Omental fat pad (tissue), 4 donors: ENCODE results near the gene EXD2. TPM values are rescaled to one million over a fixed set of nuclear protein-coding genes. Genes with fewer than 3 reads are reported as not detected.
"Not testable (repeated sequence)": the region's sequence is repeated elsewhere in the genome, so short reads cannot be mapped to it uniquely, and the experiment has no call there.

Source experiments
- ATAC-seq: fragments of 150-250 bp; one replicate; pipeline ENCODE4 v1.9.1; 2016; ENCODE audit warnings: mild to moderate bottlenecking, moderate library complexity; ENCODE audit not compliant: low FRiP score
- DNase-seq: peaks from one replicate; pipeline ENCODE4 v3.0.0-alpha.2; 2019; ENCODE audit warnings: low spot score
- CTCF ChIP-seq, 3 donors: fragments of 450-650 bp; IDR thresholded peaks; one replicate each; pipeline ENCODE4 v1.5.1; 2016 to 2017; ENCODE audit warnings: antibody characterized with exemption in 3 of 3, mild to moderate bottlenecking in 3 of 3, moderate library complexity in 2 of 3
- total RNA-seq, 4 donors: library from RNA; depleted of rRNA; stranded (reverse); fragments of >200 nt; gene quantifications; one replicate each; pipeline ENCODE4 v1.1.0, GENCODE V29; 2016

EXD2 gene
- total RNA-seq, 4 donors from 2014 or later: 15.4 to 27.0 (median 17.3) TPM

GRCh38 chr14:69152181-69152901 is 39.0 kb upstream of the EXD2 start:
- DNase-seq (no peak), ATAC-seq (peak; percentile 12)
- no peak for TF ChIP-seq CTCF (IDR thresholded peaks at IDR 0.05)

DNA sequence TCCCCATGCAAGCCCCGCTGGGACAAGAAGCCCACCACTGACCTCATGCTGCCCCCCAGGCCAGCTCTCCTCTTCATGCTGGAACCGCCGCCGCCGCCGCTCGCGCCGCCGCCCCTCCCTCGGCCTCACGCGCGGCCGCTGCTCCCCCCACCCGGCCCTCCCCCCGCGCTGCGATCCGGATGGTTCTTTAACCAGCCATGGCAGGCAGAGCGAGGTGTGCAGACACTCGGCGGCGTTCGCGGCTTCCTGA is 38.5 kb upstream of the EXD2 start, which contains the start of gene DCAF5:
Gene DCAF5, minus strand, starts transcription at position 218 of the 250 bp plus-strand sequence. Its CDS starts 141 bp downstream, at position 77.
- no peak for ATAC-seq
- peak; percentile 67 for DNase-seq
- no peak for TF ChIP-seq CTCF (IDR thresholded peaks at IDR 0.05)

- TF ChIP-seq CTCF (IDR thresholded peaks at IDR 0.05): peak in 1 of 3 donors; percentile 20
- ATAC-seq: peak; percentile 91
- DNase-seq: no peak
Measured at GRCh38 chr14:69153152-69153872, 38.0 kb upstream of the EXD2 start.

GRCh38 chr14:69153873-69154270 is 37.4 kb upstream of the EXD2 start:
- no peak for ATAC-seq
- no peak for DNase-seq

DNA sequence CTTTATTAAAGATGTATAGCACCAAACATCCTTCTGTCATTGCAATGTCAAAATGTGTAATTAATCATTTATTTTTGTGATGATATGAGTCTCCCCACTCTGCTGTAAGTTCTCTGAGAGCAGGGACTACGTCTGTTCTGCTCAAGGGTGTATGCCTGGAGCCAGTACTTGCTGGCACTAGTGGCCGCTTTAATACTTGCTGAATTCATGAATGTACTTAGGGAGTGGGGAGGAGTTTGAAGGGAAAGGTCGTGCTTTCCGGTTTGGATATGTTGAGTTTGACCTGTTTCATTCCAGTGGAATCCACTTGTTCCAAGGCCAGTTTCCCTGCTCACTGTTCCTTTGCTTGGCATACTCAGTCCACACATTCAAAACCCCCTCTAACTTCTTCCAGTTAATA is 36.5 kb upstream of the EXD2 start:
- ATAC-seq (no peak), DNase-seq (no peak)
- no peak for TF ChIP-seq CTCF (IDR thresholded peaks at IDR 0.05)

More at GRCh38 chr14:69153873-69154270, 37.4 kb upstream of the EXD2 start:
- no peak for TF ChIP-seq CTCF (IDR thresholded peaks at IDR 0.05)

DNA sequence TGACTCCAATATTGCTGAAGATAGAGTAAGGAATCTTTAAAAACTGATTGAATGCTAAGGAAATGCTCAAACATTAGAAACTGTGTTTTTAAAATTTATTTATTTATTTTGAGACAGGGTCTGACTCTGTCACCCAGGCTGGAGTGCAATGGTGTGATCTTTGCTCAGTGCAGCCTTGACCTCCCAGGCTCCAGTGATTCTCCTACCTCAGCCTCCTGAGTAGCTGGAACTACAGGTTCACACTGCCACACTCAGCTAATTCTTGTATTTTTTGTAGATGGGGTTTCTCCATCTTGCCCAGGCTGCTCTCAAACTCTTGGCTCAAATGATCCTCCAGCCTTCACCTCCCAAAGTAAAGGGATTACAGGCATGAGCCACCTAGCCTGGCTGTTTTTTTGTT is 35.1 kb upstream of the EXD2 start:
- ATAC-seq: no peak
- TF ChIP-seq CTCF (IDR thresholded peaks at IDR 0.05): no peak
- DNase-seq: no peak

- DNase-seq (no peak), ATAC-seq (no peak)
- TF ChIP-seq CTCF (IDR thresholded peaks at IDR 0.05): no peak
Measured at GRCh38 chr14:69161590-69161989, 29.7 kb upstream of the EXD2 start.

GRCh38 chr14:69165787-69166186 is 25.5 kb upstream of the EXD2 start:
- not testable (repeated sequence) for ATAC-seq, DNase-seq
